Measurements from ENCODE around the gene HOXD4.

The HOXD4 gene

GRCh38 chr2:176192351-176192750 lies 41.0 kb downstream of the HOXD4 start:
- peak overlapping the region; percentile 2 to 68 (median 41) for H3K27ac Mint-ChIP-seq
- H3K9me3 Mint-ChIP-seq, result no peaks in the 10 kb centered on the region
- peaks cover 16% of the 10 kb centered on the region for H3K4me1 Mint-ChIP-seq
- H3K4me3 Mint-ChIP-seq, result peak overlapping the region; percentile 7 to 36 (median 13)
- peaks cover 59% of the 10 kb centered on the region for H3K27me3 Mint-ChIP-seq (ENCODE audit: low read depth)
- no peak for TF ChIP-seq CTCF (IDR thresholded peaks at IDR 0.05; ENCODE audit: unreplicated experiment in 3 of 3)
- H3K36me3 Mint-ChIP-seq (ENCODE audit: low read depth), result no peaks in the 10 kb centered on the region

GRCh38 chr2:176193048-176193447 lies 41.7 kb downstream of the HOXD4 start:
- Mint-ChIP-seq H3K27ac (peak overlapping the region; percentile 2 to 70 (median 68)), H3K4me3 (peak overlapping the region in 1 of 3 experiments; percentile 23), H3K27me3 (ENCODE audit: low read depth) (peaks cover 52% of the 10 kb centered on the region), H3K9me3 (no peaks in the 10 kb centered on the region), H3K4me1 (peaks cover 9% of the 10 kb centered on the region), H3K36me3 (ENCODE audit: low read depth) (no peaks in the 10 kb centered on the region)
- TF ChIP-seq CTCF (IDR thresholded peaks at IDR 0.05; ENCODE audit: unreplicated experiment in 3 of 3), result no peak

GRCh38 chr2:176199902-176200301 lies 48.6 kb downstream of the HOXD4 start:
- no peaks in the 10 kb centered on the region for H3K4me1 Mint-ChIP-seq
- H3K27me3 Mint-ChIP-seq (ENCODE audit: low read depth), result peaks cover 18% of the 10 kb centered on the region
- TF ChIP-seq CTCF (IDR thresholded peaks at IDR 0.05; ENCODE audit: unreplicated experiment in 3 of 3), result no peak
- H3K9me3 Mint-ChIP-seq, result no peaks in the 10 kb centered on the region
- no peak overlapping the region for H3K27ac Mint-ChIP-seq
- no peaks in the 10 kb centered on the region for H3K36me3 Mint-ChIP-seq (ENCODE audit: low read depth)
- no peak overlapping the region for H3K4me3 Mint-ChIP-seq

GRCh38 chr2:176200971-176201370 lies 49.6 kb downstream of the HOXD4 start:
- TF ChIP-seq CTCF (IDR thresholded peaks at IDR 0.05; ENCODE audit: unreplicated experiment in 3 of 3), result no peak
- H3K9me3 Mint-ChIP-seq, result no peaks in the 10 kb centered on the region

GRCh38 chr2:176202491-176202890 lies 51.1 kb downstream of the HOXD4 start:
- no peak overlapping the region for H3K4me3 Mint-ChIP-seq
- H3K36me3 Mint-ChIP-seq (ENCODE audit: low read depth), result no peaks in the 10 kb centered on the region
- H3K4me1 Mint-ChIP-seq, result no peaks in the 10 kb centered on the region
- H3K27me3 Mint-ChIP-seq (ENCODE audit: low read depth), result peaks cover 10% of the 10 kb centered on the region
- no peak for TF ChIP-seq CTCF (IDR thresholded peaks at IDR 0.05; ENCODE audit: unreplicated experiment in 3 of 3)
- H3K27ac Mint-ChIP-seq, result no peak overlapping the region
- no peaks in the 10 kb centered on the region for H3K9me3 Mint-ChIP-seq

More at GRCh38 chr2:176200971-176201370, 49.6 kb downstream of the HOXD4 start:
- Mint-ChIP-seq H3K4me3 (no peak overlapping the region), H3K36me3 (ENCODE audit: low read depth) (no peaks in the 10 kb centered on the region), H3K27me3 (ENCODE audit: low read depth) (peaks cover 17% of the 10 kb centered on the region), H3K4me1 (no peaks in the 10 kb centered on the region), H3K27ac (no peak overlapping the region)
